GM13977 (cell line): Measurements from ENCODE around the gene MLLT10.

Source experiments
- DNase-seq: peaks from one replicate; pipeline ENCODE4 v3.0.0; 2012; ENCODE audit warnings: low spot score
- CTCF ChIP-seq: IDR thresholded peaks from 2 replicates; pipeline ENCODE4 v1.5.1; 2012; ENCODE audit warnings: mild to moderate bottlenecking, control low read depth; ENCODE audit not compliant: insufficient read depth; ENCODE audit errors: extremely low read depth, missing control alignments
- in situ Hi-C: fragments of 300-500 bp; cut with MboI; formaldehyde crosslinking; loops from one replicate; pipeline ENCODE4 v1.12.0; 2022; ENCODE audit warnings: low sequenced_read_pairs, low pct_unique_long_range_greater_than_20kb, mixed read lengths, inconsistent platforms; ENCODE audit not compliant: unreplicated experiment

MLLT10 gene

DNA sequence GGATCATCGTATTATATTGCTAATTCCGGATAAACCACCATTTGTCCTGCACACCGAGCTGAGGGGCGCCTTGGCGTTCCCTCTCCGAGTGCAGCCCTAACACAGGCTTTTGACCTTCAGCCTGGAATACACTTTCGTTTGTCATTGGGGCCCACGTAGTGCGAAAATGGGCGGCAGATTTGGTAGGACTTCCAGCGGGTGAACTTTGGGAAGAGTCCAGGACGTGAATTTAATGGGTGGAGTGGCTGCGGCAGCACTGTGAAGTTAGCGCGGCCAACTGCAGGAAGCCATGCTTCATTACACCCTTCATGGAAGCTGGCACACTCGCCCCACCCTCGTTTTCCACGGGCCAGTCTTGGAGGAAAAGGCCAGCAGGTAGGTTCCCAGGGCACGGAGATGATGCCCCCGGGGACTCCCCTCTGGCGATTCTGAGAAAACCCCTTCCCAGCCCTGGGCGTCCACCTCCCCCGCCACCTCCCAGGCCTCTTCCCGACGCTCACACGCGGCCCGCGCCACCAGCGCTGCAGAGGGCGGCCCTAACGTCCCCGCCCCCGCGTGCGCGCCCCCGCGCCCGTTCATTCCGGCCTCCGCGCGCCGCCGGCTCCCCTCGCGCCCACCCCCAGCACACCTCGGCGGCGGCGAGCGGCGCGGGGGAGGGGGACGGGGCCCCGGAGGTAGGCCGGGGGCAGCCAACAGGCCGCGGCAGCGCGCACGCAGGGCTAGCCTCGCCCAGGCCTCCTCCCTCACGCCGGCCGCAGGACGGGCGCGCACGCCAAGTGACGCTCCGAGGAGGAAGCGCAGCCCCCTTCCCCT is at the start of gene MLLT10:
Gene MLLT10, plus strand, starts transcription at position 766 of the 813 bp plus-strand sequence. CDS start 413 bp downstream, outside the sequence.
- no peak for TF ChIP-seq CTCF
- DNase-seq, result peak; percentile 96
- in situ Hi-C loops, result no loop called here

- TF ChIP-seq CTCF, result no peak
- DNase-seq, result no peak
- in situ Hi-C loops, result loop anchor here (25.0 kb wide), 1 partner anchor 200 kb away; no protein-coding TSS in a partner anchor
Observed at GRCh38 chr10:21487416-21488180, 46.4 kb upstream of the MLLT10 start.

DNA sequence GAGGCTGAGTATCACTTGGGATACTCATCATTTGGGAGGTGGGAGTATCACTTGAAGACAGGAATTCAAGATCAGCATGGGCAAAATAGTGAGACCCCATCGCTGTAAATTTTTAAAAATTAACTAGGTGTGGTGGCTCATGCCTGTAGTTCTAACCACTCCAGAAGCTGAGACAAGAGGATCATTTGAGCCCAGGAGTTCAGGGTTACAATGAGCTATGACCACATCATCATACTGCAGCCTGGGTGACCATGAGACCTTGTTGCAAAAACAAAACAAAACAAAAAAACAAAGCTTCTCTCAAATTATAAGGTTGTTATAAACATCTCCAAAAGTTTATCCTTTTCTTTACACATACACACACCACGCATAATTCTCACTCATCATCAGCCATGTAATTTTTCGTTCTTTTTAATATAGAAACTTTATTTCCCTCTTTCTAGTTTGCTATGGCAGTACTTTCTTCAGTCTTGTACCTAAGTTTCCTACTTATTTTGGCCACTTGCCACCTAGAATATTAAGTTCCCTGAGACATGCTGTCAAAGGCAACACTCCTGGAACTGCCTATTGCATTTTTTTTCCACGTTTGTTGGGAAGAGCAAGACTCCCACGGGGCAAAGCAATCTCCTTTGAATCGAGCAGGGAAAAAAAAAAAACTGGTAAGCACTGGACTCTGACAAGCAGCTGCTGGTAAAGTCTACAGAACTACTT is 45.6 kb upstream of the MLLT10 start:
- no peak for TF ChIP-seq CTCF
- in situ Hi-C loops, result loop anchor here (25.0 kb wide), 1 partner anchor 201 kb away; no protein-coding TSS in a partner anchor
- DNase-seq, result no peak

- no peak for DNase-seq
- in situ Hi-C loops, result loop anchor here (25.0 kb wide), 1 partner anchor 202 kb away; no protein-coding TSS in a partner anchor
- no peak for TF ChIP-seq CTCF
Observed at GRCh38 chr10:21488957-21489446, 45.0 kb upstream of the MLLT10 start.

DNA sequence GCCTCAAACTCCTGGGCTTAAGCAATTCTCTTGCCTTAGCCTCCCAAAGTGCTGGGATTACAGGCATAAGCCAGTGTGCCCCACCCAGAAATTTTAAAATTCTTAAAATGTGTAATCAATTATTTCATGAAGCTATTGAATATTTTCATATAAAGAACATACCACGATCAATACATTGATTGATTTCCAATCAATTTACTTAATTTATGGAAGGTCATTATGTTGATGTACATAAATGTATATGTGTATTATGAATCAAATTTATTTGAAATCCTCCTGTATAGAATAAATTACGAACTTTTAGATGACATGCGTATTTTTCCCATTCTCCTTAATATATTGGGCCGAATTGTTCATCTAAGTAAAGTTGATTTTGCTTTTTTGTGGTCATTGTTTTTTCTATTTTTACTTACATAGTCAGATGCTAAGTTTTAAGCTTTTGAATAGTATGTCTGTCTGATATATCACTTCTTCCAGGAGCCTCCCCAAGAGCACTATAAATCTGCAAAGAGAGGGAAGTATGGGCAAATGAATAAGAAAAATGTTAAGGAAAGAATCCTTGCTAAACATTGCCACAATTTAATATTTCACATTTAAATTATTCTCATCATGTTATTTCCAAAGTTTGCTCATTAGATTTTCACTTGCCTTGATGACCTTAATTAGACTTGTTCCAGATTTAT is 43.9 kb upstream of the MLLT10 start:
- in situ Hi-C loops, result loop anchor here (10.0 to 25.0 kb wide), 2 partner anchors 203 to 235 kb away; no protein-coding TSS in a partner anchor
- no peak for TF ChIP-seq CTCF
- DNase-seq, result no peak
